B cell (primary cell): ENCODE measurements around the gene GCNT4. TPM values are rescaled to one million over a fixed set of nuclear protein-coding genes. Genes with fewer than 3 reads are reported as not detected.
"Not testable (repeated sequence)": the region's sequence is repeated elsewhere in the genome, so short reads cannot be mapped to it uniquely, and the experiment has no call there.

ENCODE experiments used
- ATAC-seq: fragments of 200-7000 bp; cut with Tn5 transposase; one replicate; pipeline ENCODE4 v1.10.0; 2021; ENCODE audit warnings: low read depth, mild to moderate bottlenecking, moderate number of reproducible peaks, moderate library complexity
- CTCF ChIA-PET: fragments of 350-600 bp; sonication (Branson Sonifier 250); formaldehyde crosslinking; loops from one replicate; lab custom pipeline; 2021; ENCODE audit warnings: antibody characterized with exemption, inconsistent platforms; lab: Charles Lee
- POLR2A ChIA-PET: fragments of 350-600 bp; sonication (Branson Sonifier 250); formaldehyde crosslinking; loops from one replicate; lab custom pipeline; 2021; ENCODE audit warnings: antibody characterized with exemption; lab: Charles Lee
- DNase-seq: peaks from one replicate; pipeline ENCODE4 v3.0.0; 2013
- H2AFZ ChIP-seq: 2 replicates; pipeline ENCODE4 v1.6.1; 2012; ENCODE audit warnings: mild to moderate bottlenecking, low read depth, low read length; ENCODE audit not compliant: insufficient read depth, poor library complexity, severe bottlenecking
- H3K27ac ChIP-seq, 2 donors: 1 replicate in 1 of 2; 2 replicates in 1 of 2; pipeline ENCODE4 v1.5.1; 2012 to 2013; ENCODE audit warnings: low read length in 2 of 2, mild to moderate bottlenecking in 2 of 2, moderate library complexity in 1 of 2
- H3K27me3 ChIP-seq, 4 experiments: fragments of 200-600 bp in 1 of 4; sonication (generic) in 1 of 4; replicated peaks in 1 of 4; 1 replicate in 2 of 4; 2 replicates in 2 of 4; pipeline versions ENCODE4 v1.6.1 to v1.7.0; 2013 to 2016; ENCODE audit warnings: low read length in 3 of 4, mild to moderate bottlenecking in 2 of 4, mixed read lengths in 1 of 4, moderate library complexity in 1 of 4; ENCODE audit not compliant: insufficient read depth in 4 of 4, control insufficient read depth in 3 of 4; ENCODE audit errors: control extremely low read depth in 1 of 4
- H3K36me3 ChIP-seq, 2 experiments: replicated peaks in 1 of 2; 1 replicate in 1 of 2; 2 replicates in 1 of 2; pipeline versions ENCODE4 v1.6.1 to v1.7.1; 2013; ENCODE audit warnings: low read length in 1 of 2; ENCODE audit not compliant: insufficient read depth in 2 of 2, control insufficient read depth in 1 of 2; ENCODE audit errors: control extremely low read depth in 1 of 2, extremely low read depth in 1 of 2
- H3K4me1 ChIP-seq, 2 donors: fragments of 200-600 bp in 1 of 2; sonication (generic) in 1 of 2; 1 replicate in 1 of 2; 2 replicates in 1 of 2; pipeline versions ENCODE4 v1.5.1 to v1.6.1; 2013 to 2017; ENCODE audit warnings: low read length in 2 of 2; ENCODE audit not compliant: control insufficient read depth in 2 of 2, insufficient read depth in 2 of 2
- H3K4me2 ChIP-seq: replicated peaks from 2 replicates; pipeline ENCODE3; 2012; ENCODE audit warnings: mild to moderate bottlenecking, low read depth, low read length; ENCODE audit not compliant: poor library complexity, severe bottlenecking
- H3K4me3 ChIP-seq, 5 experiments: fragments of 200-600 bp in 1 of 5; sonication (generic) in 1 of 5; 1 replicate in 3 of 5; 2 replicates in 2 of 5; pipeline versions ENCODE4 v1.5.1 to v1.7.0; 2011 to 2016; ENCODE audit warnings: low read length in 4 of 5, mild to moderate bottlenecking in 4 of 5, low read depth in 2 of 5, control low read depth in 1 of 5, moderate library complexity in 1 of 5; ENCODE audit not compliant: insufficient read depth in 1 of 5; ENCODE audit errors: control extremely low read depth in 1 of 5, extremely low read depth in 1 of 5
- H3K79me2 ChIP-seq: fragments of 200-600 bp; sonication (generic); one replicate; pipeline ENCODE4 v1.6.0; 2016; ENCODE audit warnings: low read length; ENCODE audit not compliant: control insufficient read depth, insufficient read depth
- H3K9ac ChIP-seq: fragments of 200-600 bp; sonication (generic); 2 replicates; pipeline ENCODE4 v1.6.1; 2017; ENCODE audit warnings: mild to moderate bottlenecking, low read length, moderate library complexity
- H3K9me3 ChIP-seq, 3 donors: one replicate each; pipeline versions ENCODE4 v1.6.1 to v1.7.1; 2013; ENCODE audit warnings: low read length in 2 of 3; ENCODE audit not compliant: control insufficient read depth in 2 of 3, insufficient read depth in 1 of 3; ENCODE audit errors: control extremely low read depth in 1 of 3
- H4K20me1 ChIP-seq: 2 replicates; pipeline ENCODE4 v1.6.0; 2012; ENCODE audit warnings: mild to moderate bottlenecking, low read length; ENCODE audit not compliant: insufficient read depth, control insufficient read depth, poor library complexity, severe bottlenecking
- H3K27ac Mint-ChIP-seq: one replicate; pipeline ENCODE4 v1.8.0; 2021; ENCODE audit warnings: mixed read lengths
- H3K27me3 Mint-ChIP-seq: one replicate; pipeline ENCODE4 v1.8.0; 2021; ENCODE audit warnings: mixed read lengths
- H3K4me1 Mint-ChIP-seq: one replicate; pipeline ENCODE4 v1.8.0; 2021; ENCODE audit warnings: mixed read lengths
- H3K4me3 Mint-ChIP-seq: one replicate; pipeline ENCODE4 v1.8.0; 2021; ENCODE audit warnings: mixed read lengths
- H3K9me3 Mint-ChIP-seq: one replicate; pipeline ENCODE4 v1.8.0; 2022; ENCODE audit warnings: mixed read lengths; ENCODE audit not compliant: insufficient read depth
- EZH2 ChIP-seq: IDR thresholded peaks from 2 replicates; pipeline ENCODE4 v1.6.1; 2012; ENCODE audit warnings: borderline replicate concordance, low read depth, mild to moderate bottlenecking, moderate library complexity, low read length; ENCODE audit not compliant: insufficient read depth, poor library complexity, severe bottlenecking
- WGBS: methylation state at CpG from one replicate; pipeline ENCODE4 v1.1.5; 2013; ENCODE audit warnings: missing lambda C conversion rate; ENCODE audit not compliant: insufficient coverage; 5-methylcytosine and 5-hydroxymethylcytosine counted together
- intact Hi-C: fragments of 100-400 bp; cut with micrococcal nuclease; formaldehyde crosslinking; loops from one replicate; pipeline ENCODE4 v1.10.0; 2022
- polyA minus RNA-seq: library from RNA; depleted of rRNA, polyadenylated mRNA; stranded (reverse); fragments of >200 nt; gene quantifications from 2 replicates; pipeline ENCODE4 v1.2.3, GENCODE V29; 2012
- polyA plus RNA-seq: library from polyadenylated mRNA; depleted of rRNA; stranded (reverse); fragments of >200 nt; gene quantifications from 2 replicates; pipeline ENCODE4 v1.2.3, GENCODE V29; 2012
- total RNA-seq, 2 donors: library from RNA; stranded (reverse); fragments of 120-200 nt in 1 of 2; gene quantifications; 1 replicate in 1 of 2; 2 replicates in 1 of 2; pipeline versions ENCODE4 v1.2.3 to v1.2.4, GENCODE V29; 2013 to 2022
- TF ChIP-seq, protein P1 (sequence below): fragments of 200-600 bp; IDR thresholded peaks from one replicate; pipeline ENCODE4 v1.8.0; 2022; ENCODE audit warnings: antibody characterized with exemption, mild to moderate bottlenecking

Gene GCNT4, protein sequence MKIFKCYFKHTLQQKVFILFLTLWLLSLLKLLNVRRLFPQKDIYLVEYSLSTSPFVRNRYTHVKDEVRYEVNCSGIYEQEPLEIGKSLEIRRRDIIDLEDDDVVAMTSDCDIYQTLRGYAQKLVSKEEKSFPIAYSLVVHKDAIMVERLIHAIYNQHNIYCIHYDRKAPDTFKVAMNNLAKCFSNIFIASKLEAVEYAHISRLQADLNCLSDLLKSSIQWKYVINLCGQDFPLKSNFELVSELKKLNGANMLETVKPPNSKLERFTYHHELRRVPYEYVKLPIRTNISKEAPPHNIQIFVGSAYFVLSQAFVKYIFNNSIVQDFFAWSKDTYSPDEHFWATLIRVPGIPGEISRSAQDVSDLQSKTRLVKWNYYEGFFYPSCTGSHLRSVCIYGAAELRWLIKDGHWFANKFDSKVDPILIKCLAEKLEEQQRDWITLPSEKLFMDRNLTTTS
- total RNA-seq, result not detected in 2 replicates
- total RNA-seq (2013), result 0.02 TPM
- 0.01 and 0.06 TPM in 2 replicates for polyA plus RNA-seq
- 0.21 TPM in 1 of 2 replicates, not detected in the other for polyA minus RNA-seq

DNA sequence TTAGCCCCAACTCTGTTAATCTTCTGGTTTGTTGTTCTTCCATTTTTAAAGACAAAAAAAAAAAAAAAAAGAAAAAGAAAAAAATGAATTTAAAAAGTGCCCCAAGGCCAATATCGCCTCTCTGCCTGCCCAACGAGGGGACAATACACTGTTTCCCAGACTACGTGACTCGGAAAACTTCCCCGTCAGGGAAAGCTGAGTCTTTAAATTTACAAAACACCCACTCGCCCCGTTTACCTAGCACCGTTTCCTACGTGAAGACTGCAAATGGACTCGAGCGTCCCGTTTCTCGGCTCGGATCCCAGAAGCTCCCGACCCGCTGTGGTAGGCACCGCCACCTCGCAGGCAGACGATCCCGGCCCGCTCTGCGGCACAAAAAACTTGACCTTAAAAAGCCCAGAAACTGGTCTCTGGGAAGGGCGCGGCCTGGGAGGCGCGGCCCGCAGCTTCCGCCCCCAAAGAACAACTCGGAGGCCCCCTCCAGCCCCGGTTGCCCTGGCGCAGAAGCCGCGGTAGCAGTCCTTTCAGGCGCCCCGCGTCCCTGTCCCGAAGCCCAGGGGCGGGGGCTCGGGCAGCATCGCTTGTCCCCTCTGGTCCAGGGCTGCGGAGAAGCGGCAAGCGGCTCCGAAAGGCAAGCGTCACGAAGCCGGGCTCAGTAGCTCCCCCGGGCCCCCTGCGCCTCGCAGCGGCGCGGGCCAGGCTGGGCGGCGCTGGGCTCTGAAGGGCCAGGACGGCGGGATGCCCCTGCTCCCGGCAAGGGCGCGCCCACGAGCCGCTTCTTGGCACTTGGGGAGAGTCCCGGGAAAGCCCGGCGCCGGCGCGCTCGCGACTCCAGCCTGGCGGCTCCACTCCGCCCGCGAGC, at the start of gene GCNT4:
GCNT4 (minus strand) TSS at position 367 of the 862 bp plus-strand sequence. CDS start 22,521 bp downstream, outside the sequence.
- intact Hi-C loops, result no loop called here

DNA sequence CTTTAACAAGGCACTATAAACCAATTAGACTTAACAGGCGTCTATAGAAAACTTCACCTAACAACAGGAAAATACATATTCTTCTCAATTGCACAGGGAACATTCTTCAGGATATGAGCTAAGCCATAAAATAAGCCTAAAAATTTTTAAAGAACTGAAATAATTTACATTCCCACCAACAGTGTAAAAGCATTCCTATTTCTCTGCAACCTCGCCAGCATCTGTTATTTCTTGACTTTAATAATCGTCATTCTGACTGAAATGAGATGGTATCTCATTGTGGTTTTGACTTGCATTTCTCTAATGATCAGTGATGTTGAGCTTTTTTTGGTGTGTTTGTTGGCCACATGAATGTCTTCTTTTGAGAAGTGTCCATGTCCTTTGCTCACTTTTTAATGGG, 43.6 kb upstream of the GCNT4 start:
- H3K79me2 ChIP-seq, H3K4me3 Mint-ChIP-seq, CTCF ChIA-PET, H3K9me3 Mint-ChIP-seq, H3K9me3 ChIP-seq, H2AFZ ChIP-seq, H3K4me1 Mint-ChIP-seq, H3K4me3 ChIP-seq, H3K4me2 ChIP-seq, H3K36me3 ChIP-seq, H3K27me3 ChIP-seq, H3K27ac ChIP-seq, H4K20me1 ChIP-seq, H3K4me1 ChIP-seq, POLR2A ChIA-PET, ATAC-seq, intact Hi-C loops, DNase-seq, H3K9ac ChIP-seq, H3K27ac Mint-ChIP-seq, H3K27me3 Mint-ChIP-seq: not testable (repeated sequence)
- 56% methylated on average over 2 of the region's 3 CpGs for WGBS

More for the DNA sequence above, at the start of gene GCNT4:
- no peaks in the 10 kb centered on the region for H3K36me3 ChIP-seq
- H3K4me1 Mint-ChIP-seq, result peaks cover 14% of the 10 kb centered on the region
- H3K9me3 Mint-ChIP-seq, result no peaks in the 10 kb centered on the region
- peak within 1 kb of the TSS; percentile 49 for H3K9ac ChIP-seq
- H3K4me3 ChIP-seq, result peak within 1 kb of the TSS in 4 of 5 experiments; percentile 8 to 57 (median 50)
- H3K27ac ChIP-seq, result no peak within 1 kb of the TSS
- CTCF ChIA-PET, result no interaction called here
- H4K20me1 ChIP-seq, result no peaks in the 10 kb centered on the region
- no peaks in the 10 kb centered on the region for H3K79me2 ChIP-seq
- H3K4me1 ChIP-seq, result peaks cover 11 to 13% of the 10 kb centered on the region in 2 donors
- no peaks in the 10 kb centered on the region for H3K9me3 ChIP-seq
- 1% methylated on average over 69 of the region's 74 CpGs for WGBS
- ATAC-seq (no peak), DNase-seq (no peak)
- H3K4me2 ChIP-seq, result peak within 1 kb of the TSS; percentile 78
- TF ChIP-seq, protein P1, sequence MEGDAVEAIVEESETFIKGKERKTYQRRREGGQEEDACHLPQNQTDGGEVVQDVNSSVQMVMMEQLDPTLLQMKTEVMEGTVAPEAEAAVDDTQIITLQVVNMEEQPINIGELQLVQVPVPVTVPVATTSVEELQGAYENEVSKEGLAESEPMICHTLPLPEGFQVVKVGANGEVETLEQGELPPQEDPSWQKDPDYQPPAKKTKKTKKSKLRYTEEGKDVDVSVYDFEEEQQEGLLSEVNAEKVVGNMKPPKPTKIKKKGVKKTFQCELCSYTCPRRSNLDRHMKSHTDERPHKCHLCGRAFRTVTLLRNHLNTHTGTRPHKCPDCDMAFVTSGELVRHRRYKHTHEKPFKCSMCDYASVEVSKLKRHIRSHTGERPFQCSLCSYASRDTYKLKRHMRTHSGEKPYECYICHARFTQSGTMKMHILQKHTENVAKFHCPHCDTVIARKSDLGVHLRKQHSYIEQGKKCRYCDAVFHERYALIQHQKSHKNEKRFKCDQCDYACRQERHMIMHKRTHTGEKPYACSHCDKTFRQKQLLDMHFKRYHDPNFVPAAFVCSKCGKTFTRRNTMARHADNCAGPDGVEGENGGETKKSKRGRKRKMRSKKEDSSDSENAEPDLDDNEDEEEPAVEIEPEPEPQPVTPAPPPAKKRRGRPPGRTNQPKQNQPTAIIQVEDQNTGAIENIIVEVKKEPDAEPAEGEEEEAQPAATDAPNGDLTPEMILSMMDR, result no peak
- TF ChIP-seq EZH2, result no peak
- peak within 1 kb of the TSS; percentile 70 for H2AFZ ChIP-seq
- peak within 1 kb of the TSS; percentile 70 for H3K4me3 Mint-ChIP-seq
- POLR2A ChIA-PET, result no interaction called here
- no peak within 1 kb of the TSS for H3K27ac Mint-ChIP-seq
- H3K27me3 ChIP-seq, result peaks cover 0 to 53% (median 13%) of the 10 kb centered on the region in 4 experiments
- peaks cover 64% of the 10 kb centered on the region for H3K27me3 Mint-ChIP-seq
